Spleen (tissue), 7 donors: Measurements from ENCODE around the gene FH.

Source experiments
- CTCF ChIP-seq, 11 experiments: fragments of 200-600 bp in 7 of 11; fragments of 450-650 bp in 4 of 11; sonication (generic) in 4 of 11; IDR thresholded peaks in 8 of 11; conservative IDR thresholded peaks in 3 of 11; 1 replicate in 7 of 11; 2 replicates in 4 of 11; pipeline versions ENCODE4 v1.4.0 to v1.8.0; 2016 to 2021; ENCODE audit warnings: antibody characterized with exemption in 11 of 11, inconsistent platforms in 4 of 11, mild to moderate bottlenecking in 1 of 11
- POLR2A ChIP-seq, 3 donors: fragments of 450-650 bp; IDR thresholded peaks; one replicate each; pipeline ENCODE4 v1.5.1; 2017; ENCODE audit warnings: antibody characterized with exemption in 3 of 3, mild to moderate bottlenecking in 1 of 3
- donor health status: DM: no; HTN: no; CAD: no; lungs with moderate emphysema.
- donor health status: DM: no; HTN: no; CAD: no.
- donor health status: DM: no; HTN: no; CAD: no.

GRCh38 chr1:241536304-241536703 lies 16.7 kb upstream of the FH start:
- TF ChIP-seq CTCF (IDR thresholded peaks at IDR 0.05 in 8 of 11, conservative IDR thresholded peaks at IDR 0.05 in 3 of 11), result no peak
- TF ChIP-seq POLR2A (IDR thresholded peaks at IDR 0.05), result no peak
